Neural progenitor cell (in vitro differentiated cells): Measurements from ENCODE around the gene FADS2. TPM values are rescaled to one million over a fixed set of nuclear protein-coding genes. Genes with fewer than 3 reads are reported as not detected.

ENCODE experiments used
- DNase-seq: peaks from one replicate; pipeline ENCODE4 v3.0.0-alpha.2; 2016; ENCODE audit warnings: low spot score
- H2AFZ ChIP-seq: fragments of 200-600 bp; sonication (generic); replicated peaks from 2 replicates; pipeline ENCODE4 v1.6.1; 2016; ENCODE audit warnings: antibody characterized with exemption
- H3F3A ChIP-seq: fragments of 200-600 bp; sonication (generic); 2 replicates; pipeline ENCODE4 v1.6.1; 2016; ENCODE audit warnings: antibody characterized with exemption, low read depth
- H3K27ac ChIP-seq: fragments of 200-600 bp; sonication (generic); 2 replicates; pipeline ENCODE4 v1.5.1; 2016; ENCODE audit warnings: mild to moderate bottlenecking
- H3K27me3 ChIP-seq: fragments of 200-600 bp; sonication (generic); 2 replicates; pipeline ENCODE4 v1.6.1; 2016; ENCODE audit warnings: mild to moderate bottlenecking, moderate library complexity
- H3K36me3 ChIP-seq: fragments of 200-600 bp; sonication (generic); 2 replicates; pipeline ENCODE4 v1.5.1; 2016
- H3K4me1 ChIP-seq: fragments of 200-600 bp; sonication (generic); 2 replicates; pipeline ENCODE4 v1.6.1; 2016; ENCODE audit warnings: mixed run types
- H3K4me2 ChIP-seq: fragments of 200-600 bp; sonication (generic); 2 replicates; pipeline ENCODE4 v1.6.1; 2016
- H3K4me3 ChIP-seq: fragments of 200-600 bp; sonication (generic); 2 replicates; pipeline ENCODE4 v1.5.1; 2016
- H3K79me2 ChIP-seq: fragments of 200-600 bp; sonication (generic); 2 replicates; pipeline ENCODE4 v1.6.1; 2016; ENCODE audit warnings: low read depth
- H3K9ac ChIP-seq: fragments of 200-600 bp; sonication (generic); 2 replicates; pipeline ENCODE4 v1.6.1; 2016
- H3K9me3 ChIP-seq: fragments of 200-600 bp; sonication (generic); 2 replicates; pipeline ENCODE4 v1.5.1; 2016; ENCODE audit warnings: low read depth
- H4K20me1 ChIP-seq: fragments of 200-600 bp; sonication (generic); 2 replicates; pipeline ENCODE4 v1.6.1; 2016; ENCODE audit warnings: low read depth
- H3K27ac Mint-ChIP-seq: 3 replicates; pipeline ENCODE4 v1.8.0; 2021; ENCODE audit warnings: mixed read lengths
- H3K27me3 Mint-ChIP-seq: 2 replicates; pipeline ENCODE4 v1.8.0; 2022; ENCODE audit warnings: low read depth, mild to moderate bottlenecking, inconsistent platforms, moderate library complexity, mixed read lengths; ENCODE audit not compliant: insufficient read depth
- H3K36me3 Mint-ChIP-seq: 3 replicates; pipeline ENCODE4 v1.8.0; 2021; ENCODE audit warnings: mixed read lengths
- H3K4me1 Mint-ChIP-seq: 3 replicates; pipeline ENCODE4 v1.8.0; 2021; ENCODE audit warnings: mixed read lengths
- H3K4me3 Mint-ChIP-seq: 3 replicates; pipeline ENCODE4 v1.8.0; 2021; ENCODE audit warnings: mild to moderate bottlenecking, moderate library complexity, mixed read lengths
- H3K9me3 Mint-ChIP-seq: 3 replicates; pipeline ENCODE4 v1.8.0; 2020; ENCODE audit warnings: mixed read lengths
- CTCF ChIP-seq: fragments of 200-600 bp; sonication (generic); IDR thresholded peaks from 2 replicates; pipeline ENCODE4 v1.5.1; 2017; ENCODE audit warnings: antibody characterized with exemption, mild to moderate bottlenecking
- EZH2 ChIP-seq: fragments of 200-600 bp; sonication (generic); IDR thresholded peaks from 2 replicates; pipeline ENCODE4 v1.6.1; 2017; ENCODE audit warnings: antibody characterized with exemption, mild to moderate bottlenecking, moderate library complexity
- EZH2phosphoT487 ChIP-seq: fragments of 200-600 bp; sonication (generic); IDR thresholded peaks from 2 replicates; pipeline ENCODE4 v1.6.1; 2017; ENCODE audit warnings: antibody characterized with exemption
- total RNA-seq: library from RNA; depleted of rRNA; stranded (reverse); fragments of >200 nt; gene quantifications from 2 replicates; pipeline ENCODE4 v1.2.3, GENCODE V29; 2015; ENCODE audit warnings: low replicate concordance

Gene FADS2
- total RNA-seq = 233 and 407 TPM in 2 replicates

DNA sequence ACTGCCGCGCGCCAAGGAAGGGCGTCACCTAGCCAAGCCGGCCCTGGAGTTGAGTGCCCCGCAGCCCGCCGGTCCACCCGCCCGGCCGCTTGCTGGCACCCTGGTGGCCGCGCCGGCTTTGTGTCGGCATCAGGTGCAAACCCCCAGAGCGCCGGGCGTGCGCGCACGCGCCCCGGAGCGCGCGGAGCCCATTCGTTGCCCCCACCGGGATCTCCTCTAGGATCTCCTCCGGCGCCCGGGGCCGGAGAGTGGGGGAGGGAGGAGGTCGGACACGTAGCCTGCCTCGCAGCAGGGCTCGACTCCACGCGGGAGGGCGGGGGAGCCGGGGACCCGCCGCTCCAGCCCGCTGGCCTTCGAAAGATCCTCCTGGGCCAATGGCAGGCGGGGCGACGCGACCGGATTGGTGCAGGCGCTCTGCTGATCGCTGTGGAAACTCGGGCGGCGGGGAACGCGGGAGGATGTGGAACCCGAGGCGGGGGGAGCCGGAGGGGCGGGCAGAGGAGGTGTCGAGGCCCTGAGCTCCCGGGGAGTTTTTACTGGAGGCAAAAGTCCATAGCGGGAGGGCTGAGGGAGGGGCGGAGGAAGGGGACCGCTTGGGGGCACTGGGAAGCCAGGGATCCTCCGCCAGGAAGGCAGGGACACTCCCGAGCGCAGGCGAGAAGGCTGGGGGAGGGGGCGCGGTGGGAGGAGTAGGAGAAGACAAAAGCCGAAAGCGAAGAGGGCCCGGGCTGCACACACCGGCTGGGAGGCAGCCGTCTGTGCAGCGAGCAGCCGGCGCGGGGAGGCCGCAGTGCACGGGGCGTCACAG lies at the start of gene FADS2:
FADS2 (plus strand) TSS at position 730 of the 808 bp plus-strand sequence. CDS start 91 bp downstream, outside the sequence.
- peak within 1 kb of the TSS; percentile 92 for H3K4me3 Mint-ChIP-seq
- H3K27me3 Mint-ChIP-seq = peaks cover 3% of the 10 kb centered on the region
- H3K4me2 ChIP-seq = peak within 1 kb of the TSS; percentile 95
- no peaks in the 10 kb centered on the region for H3K27me3 ChIP-seq
- H3K4me1 Mint-ChIP-seq = peaks cover 47% of the 10 kb centered on the region
- H4K20me1 ChIP-seq = peaks cover 39% of the 10 kb centered on the region
- no peaks in the 10 kb centered on the region for H3K9me3 ChIP-seq
- TF ChIP-seq EZH2phosphoT487 (no peak), CTCF (no peak), EZH2 (no peak)
- H3K9ac ChIP-seq = peak within 1 kb of the TSS; percentile 81
- H3K9me3 Mint-ChIP-seq = no peaks in the 10 kb centered on the region
- H3K4me3 ChIP-seq = peak within 1 kb of the TSS; percentile 98
- peak within 1 kb of the TSS; percentile 98 for H3K27ac Mint-ChIP-seq
- no peaks in the 10 kb centered on the region for H3K36me3 ChIP-seq
- peak within 1 kb of the TSS; percentile 91 for H2AFZ ChIP-seq
- H3K79me2 ChIP-seq = peaks cover 56% of the 10 kb centered on the region
- DNase-seq = peak; percentile 94
- peak within 1 kb of the TSS; percentile 95 for H3K27ac ChIP-seq
- H3F3A ChIP-seq = peaks cover 51% of the 10 kb centered on the region
- H3K4me1 ChIP-seq = peaks cover 36% of the 10 kb centered on the region
- peaks cover 19% of the 10 kb centered on the region for H3K36me3 Mint-ChIP-seq

- Histone ChIP-seq H3K36me3 (no peaks in the 10 kb centered on the region), H4K20me1 (no peaks in the 10 kb centered on the region), H3K4me3 (no peak overlapping the region), H3K79me2 (no peaks in the 10 kb centered on the region), H3K9ac (no peak overlapping the region), H2AFZ (no peak overlapping the region), H3F3A (peaks cover 7% of the 10 kb centered on the region), H3K4me2 (no peak overlapping the region), H3K27me3 (no peaks in the 10 kb centered on the region), H3K9me3 (no peaks in the 10 kb centered on the region), H3K4me1 (no peaks in the 10 kb centered on the region), H3K27ac (no peak overlapping the region)
- Mint-ChIP-seq H3K27ac (no peak overlapping the region), H3K4me1 (peaks cover 16% of the 10 kb centered on the region), H3K9me3 (no peaks in the 10 kb centered on the region), H3K27me3 (peaks cover 5% of the 10 kb centered on the region), H3K4me3 (no peak overlapping the region), H3K36me3 (peaks cover 5% of the 10 kb centered on the region)
- TF ChIP-seq CTCF = no peak
- TF ChIP-seq EZH2 = no peak
- TF ChIP-seq EZH2phosphoT487 = no peak
- DNase-seq = no peak
These were observed 49.7 kb upstream of the FADS2 start for GRCh38 chr11:61778357-61778886.

- H3K27ac Mint-ChIP-seq = no peak overlapping the region
- H4K20me1 ChIP-seq = no peaks in the 10 kb centered on the region
- DNase-seq = no peak
These were observed 49.0 kb upstream of the FADS2 start for GRCh38 chr11:61778920-61779650.

More at GRCh38 chr11:61778920-61779650, 49.0 kb upstream of the FADS2 start:
- no peak overlapping the region for H2AFZ ChIP-seq
- H3K27me3 ChIP-seq = no peaks in the 10 kb centered on the region
- TF ChIP-seq EZH2phosphoT487 (no peak), CTCF (no peak), EZH2 (no peak)
- Mint-ChIP-seq H3K27me3 (peaks cover 5% of the 10 kb centered on the region), H3K4me3 (no peak overlapping the region), H3K9me3 (no peaks in the 10 kb centered on the region), H3K4me1 (peaks cover 13% of the 10 kb centered on the region), H3K36me3 (peaks cover 7% of the 10 kb centered on the region)
- no peak overlapping the region for H3K9ac ChIP-seq
- H3K27ac ChIP-seq = no peak overlapping the region
- no peaks in the 10 kb centered on the region for H3K4me1 ChIP-seq
- no peak overlapping the region for H3K4me2 ChIP-seq
- H3K4me3 ChIP-seq = no peak overlapping the region
- no peaks in the 10 kb centered on the region for H3K36me3 ChIP-seq
- H3K9me3 ChIP-seq = no peaks in the 10 kb centered on the region
- no peaks in the 10 kb centered on the region for H3K79me2 ChIP-seq
- H3F3A ChIP-seq = peaks cover 7% of the 10 kb centered on the region
